Upper lobe of right lung (tissue), 1 donor: ENCODE measurements around the gene ADAMTS19. TPM values are rescaled to one million over a fixed set of nuclear protein-coding genes. Genes with fewer than 3 reads are reported as not detected.

ENCODE experiments used
- ATAC-seq: fragments of 200-7000 bp; cut with Tn5 transposase; one replicate; pipeline ENCODE4 v1.9.1; 2020; ENCODE audit warnings: mild to moderate bottlenecking, moderate library complexity
- DNase-seq: peaks from one replicate; pipeline ENCODE4 v3.0.0-alpha.2; 2020
- H3K27ac ChIP-seq: fragments of 200-600 bp; one replicate; pipeline ENCODE4 v1.8.0; 2022
- H3K27me3 ChIP-seq: fragments of 200-600 bp; one replicate; pipeline ENCODE4 v1.8.0; 2022; ENCODE audit warnings: mild to moderate bottlenecking
- H3K36me3 ChIP-seq: fragments of 200-600 bp; one replicate; pipeline ENCODE4 v1.8.0; 2022
- H3K4me1 ChIP-seq: fragments of 200-600 bp; one replicate; pipeline ENCODE4 v1.8.0; 2022
- H3K4me3 ChIP-seq: fragments of 200-600 bp; one replicate; pipeline ENCODE4 v1.8.0; 2022; ENCODE audit warnings: mild to moderate bottlenecking
- H3K9me3 ChIP-seq: fragments of 200-600 bp; one replicate; pipeline ENCODE4 v1.8.0; 2022
- CTCF ChIP-seq: fragments of 200-600 bp; IDR thresholded peaks from one replicate; pipeline ENCODE4 v1.8.0; 2022; ENCODE audit warnings: antibody characterized with exemption
- intact Hi-C: fragments of 100-400 bp; cut with DNase I; formaldehyde crosslinking; loops from one replicate; pipeline ENCODE4 v1.11.0; 2022
- total RNA-seq: library from RNA; stranded (reverse); fragmentation: NEBNext Ultra II Directional; extraction: Animal tissue kit (Norgen Biotek cat#: 25700); gene quantifications from one replicate; pipeline ENCODE4 v1.2.1, GENCODE V29; 2021
- donor health status: DM: no; HTN: yes; CAD: no; lungs with severe emphysema.

ADAMTS19 gene
- total RNA-seq, 1 donor from 2014 or later, result not detected

- no peaks in the 10 kb centered on the region for H3K9me3 ChIP-seq
- DNase-seq, result no peak
- no peak for ATAC-seq
Observed at GRCh38 chr5:129616517-129616916, 156.4 kb downstream of the ADAMTS19 start.

GRCh38 chr5:129617206-129617605, 157.1 kb downstream of the ADAMTS19 start:
- no peak overlapping the region for H3K27ac ChIP-seq
- ATAC-seq (no peak), DNase-seq (no peak)
- H3K36me3 ChIP-seq, result no peaks in the 10 kb centered on the region
- H3K4me1 ChIP-seq, result no peaks in the 10 kb centered on the region
- intact Hi-C loops, result no loop called here
- no peaks in the 10 kb centered on the region for H3K27me3 ChIP-seq
- no peaks in the 10 kb centered on the region for H3K9me3 ChIP-seq
- no peak for TF ChIP-seq CTCF
- H3K4me3 ChIP-seq, result no peak overlapping the region

More at GRCh38 chr5:129616517-129616916, 156.4 kb downstream of the ADAMTS19 start:
- H3K4me1 ChIP-seq, result no peaks in the 10 kb centered on the region
- no peaks in the 10 kb centered on the region for H3K27me3 ChIP-seq
- no peak for TF ChIP-seq CTCF
- no peaks in the 10 kb centered on the region for H3K36me3 ChIP-seq
- H3K27ac ChIP-seq, result no peak overlapping the region
- no peak overlapping the region for H3K4me3 ChIP-seq
- intact Hi-C loops, result no loop called here

- no peak for ATAC-seq
- TF ChIP-seq CTCF, result no peak
- H3K27me3 ChIP-seq, result no peaks in the 10 kb centered on the region
- intact Hi-C loops, result no loop called here
- H3K4me3 ChIP-seq, result no peak overlapping the region
- H3K36me3 ChIP-seq, result no peaks in the 10 kb centered on the region
- H3K27ac ChIP-seq, result no peak overlapping the region
- no peaks in the 10 kb centered on the region for H3K4me1 ChIP-seq
- DNase-seq, result no peak
- no peaks in the 10 kb centered on the region for H3K9me3 ChIP-seq
Observed at GRCh38 chr5:129619782-129620181, 159.7 kb downstream of the ADAMTS19 start.

- no peak for ATAC-seq
Observed at GRCh38 chr5:129622531-129622930, 162.4 kb downstream of the ADAMTS19 start.

GRCh38 chr5:129629575-129629974, 169.5 kb downstream of the ADAMTS19 start:
- no peak for DNase-seq
- no peaks in the 10 kb centered on the region for H3K9me3 ChIP-seq
- no peaks in the 10 kb centered on the region for H3K36me3 ChIP-seq
- H3K4me3 ChIP-seq, result no peak overlapping the region
- no peak for TF ChIP-seq CTCF
- ATAC-seq, result no peak
- no peaks in the 10 kb centered on the region for H3K27me3 ChIP-seq
- no peaks in the 10 kb centered on the region for H3K4me1 ChIP-seq
- no peak overlapping the region for H3K27ac ChIP-seq
- intact Hi-C loops, result no loop called here

More at GRCh38 chr5:129622531-129622930, 162.4 kb downstream of the ADAMTS19 start:
- no peaks in the 10 kb centered on the region for H3K36me3 ChIP-seq
- no peaks in the 10 kb centered on the region for H3K27me3 ChIP-seq
- no peak for DNase-seq
- intact Hi-C loops, result no loop called here
- no peak overlapping the region for H3K27ac ChIP-seq
- no peak overlapping the region for H3K4me3 ChIP-seq
- no peak for TF ChIP-seq CTCF
- no peaks in the 10 kb centered on the region for H3K4me1 ChIP-seq
- H3K9me3 ChIP-seq, result no peaks in the 10 kb centered on the region

- Histone ChIP-seq H3K27ac (no peak overlapping the region), H3K36me3 (no peaks in the 10 kb centered on the region), H3K4me1 (no peaks in the 10 kb centered on the region), H3K4me3 (no peak overlapping the region), H3K27me3 (no peaks in the 10 kb centered on the region), H3K9me3 (no peaks in the 10 kb centered on the region)
- no peak for DNase-seq
- intact Hi-C loops, result no loop called here
- no peak for ATAC-seq
- no peak for TF ChIP-seq CTCF
Observed at GRCh38 chr5:129630101-129630500, 170.0 kb downstream of the ADAMTS19 start.
